ENCODE measurements around the gene C2CD4D. TPM values are rescaled to one million over a fixed set of nuclear protein-coding genes. Genes with fewer than 3 reads are reported as not detected.

C2CD4D gene
- total RNA-seq, 1 donor from 2014 or later: not detected

DNA sequence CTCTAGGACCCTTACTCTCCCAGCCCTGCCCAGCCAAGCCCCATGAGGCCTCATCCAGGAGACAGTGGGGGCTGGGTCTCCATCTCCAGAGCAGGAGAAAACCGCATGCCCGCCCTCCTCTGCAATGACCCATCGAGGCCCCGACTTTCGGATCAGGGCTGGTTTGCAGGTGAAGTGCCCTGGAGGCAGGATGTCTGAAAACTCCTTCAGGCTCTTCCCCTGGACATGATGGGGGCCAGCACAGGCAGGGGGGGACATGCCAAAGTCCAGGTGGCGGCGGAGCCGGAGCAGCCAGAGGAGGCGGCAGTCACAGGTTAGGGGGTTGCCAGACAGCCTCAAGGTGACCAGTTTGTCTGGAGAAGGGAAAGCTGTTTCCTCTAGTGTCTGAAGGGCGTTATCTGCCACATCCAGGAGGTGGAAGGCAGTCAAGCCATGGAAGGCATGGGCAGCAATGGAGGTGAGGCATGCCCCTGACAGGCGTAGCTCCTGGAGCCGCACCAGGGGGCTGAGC, 38.3 kb downstream of the C2CD4D start:
- peaks cover 7% of the 10 kb centered on the region for H3K27me3 Mint-ChIP-seq
- intact Hi-C loops (cut with micrococcal nuclease): no loop called here
- ChIA-PET POLR2A (interaction anchor here (0.5 kb wide), 1 partner anchor 8 kb away, joined by 8 read pairs; no protein-coding TSS in a partner anchor), CTCF (no interaction called here)
- H3K9me3 Mint-ChIP-seq: no peaks in the 10 kb centered on the region
- no peaks in the 10 kb centered on the region for H3K36me3 Mint-ChIP-seq (ENCODE audit: low read depth)
- ATAC-seq (ENCODE audit: low read depth): no peak
- DNase-seq: no peak
- peaks cover 8% of the 10 kb centered on the region for H3K4me1 Mint-ChIP-seq
- H3K27ac Mint-ChIP-seq: no peak overlapping the region
- H3K4me3 Mint-ChIP-seq: no peak overlapping the region
- TF ChIP-seq, protein P1, sequence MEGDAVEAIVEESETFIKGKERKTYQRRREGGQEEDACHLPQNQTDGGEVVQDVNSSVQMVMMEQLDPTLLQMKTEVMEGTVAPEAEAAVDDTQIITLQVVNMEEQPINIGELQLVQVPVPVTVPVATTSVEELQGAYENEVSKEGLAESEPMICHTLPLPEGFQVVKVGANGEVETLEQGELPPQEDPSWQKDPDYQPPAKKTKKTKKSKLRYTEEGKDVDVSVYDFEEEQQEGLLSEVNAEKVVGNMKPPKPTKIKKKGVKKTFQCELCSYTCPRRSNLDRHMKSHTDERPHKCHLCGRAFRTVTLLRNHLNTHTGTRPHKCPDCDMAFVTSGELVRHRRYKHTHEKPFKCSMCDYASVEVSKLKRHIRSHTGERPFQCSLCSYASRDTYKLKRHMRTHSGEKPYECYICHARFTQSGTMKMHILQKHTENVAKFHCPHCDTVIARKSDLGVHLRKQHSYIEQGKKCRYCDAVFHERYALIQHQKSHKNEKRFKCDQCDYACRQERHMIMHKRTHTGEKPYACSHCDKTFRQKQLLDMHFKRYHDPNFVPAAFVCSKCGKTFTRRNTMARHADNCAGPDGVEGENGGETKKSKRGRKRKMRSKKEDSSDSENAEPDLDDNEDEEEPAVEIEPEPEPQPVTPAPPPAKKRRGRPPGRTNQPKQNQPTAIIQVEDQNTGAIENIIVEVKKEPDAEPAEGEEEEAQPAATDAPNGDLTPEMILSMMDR (IDR thresholded peaks at IDR 0.05): no peak

DNA sequence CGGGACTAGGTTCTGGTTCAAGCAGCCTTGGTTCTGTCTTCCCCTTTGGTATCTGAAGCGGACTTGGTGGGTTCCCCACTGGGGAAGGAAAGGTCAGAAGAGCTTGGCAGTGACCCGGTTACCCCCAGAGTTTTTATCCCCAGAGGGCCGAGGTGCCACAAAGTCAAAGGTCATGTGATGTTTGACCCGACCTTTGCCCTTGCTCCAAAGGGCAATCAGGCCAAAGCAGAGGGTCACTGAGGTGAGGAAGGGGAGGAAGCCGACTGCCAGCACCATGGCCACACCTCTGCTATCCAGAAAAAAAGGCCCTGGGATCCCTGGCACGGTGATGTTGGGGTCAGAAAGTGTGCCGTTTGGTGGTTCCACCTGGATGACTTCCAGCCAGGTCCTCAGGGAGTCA, 38.8 kb downstream of the C2CD4D start:
- H3K4me3 Mint-ChIP-seq: no peak overlapping the region

DNA sequence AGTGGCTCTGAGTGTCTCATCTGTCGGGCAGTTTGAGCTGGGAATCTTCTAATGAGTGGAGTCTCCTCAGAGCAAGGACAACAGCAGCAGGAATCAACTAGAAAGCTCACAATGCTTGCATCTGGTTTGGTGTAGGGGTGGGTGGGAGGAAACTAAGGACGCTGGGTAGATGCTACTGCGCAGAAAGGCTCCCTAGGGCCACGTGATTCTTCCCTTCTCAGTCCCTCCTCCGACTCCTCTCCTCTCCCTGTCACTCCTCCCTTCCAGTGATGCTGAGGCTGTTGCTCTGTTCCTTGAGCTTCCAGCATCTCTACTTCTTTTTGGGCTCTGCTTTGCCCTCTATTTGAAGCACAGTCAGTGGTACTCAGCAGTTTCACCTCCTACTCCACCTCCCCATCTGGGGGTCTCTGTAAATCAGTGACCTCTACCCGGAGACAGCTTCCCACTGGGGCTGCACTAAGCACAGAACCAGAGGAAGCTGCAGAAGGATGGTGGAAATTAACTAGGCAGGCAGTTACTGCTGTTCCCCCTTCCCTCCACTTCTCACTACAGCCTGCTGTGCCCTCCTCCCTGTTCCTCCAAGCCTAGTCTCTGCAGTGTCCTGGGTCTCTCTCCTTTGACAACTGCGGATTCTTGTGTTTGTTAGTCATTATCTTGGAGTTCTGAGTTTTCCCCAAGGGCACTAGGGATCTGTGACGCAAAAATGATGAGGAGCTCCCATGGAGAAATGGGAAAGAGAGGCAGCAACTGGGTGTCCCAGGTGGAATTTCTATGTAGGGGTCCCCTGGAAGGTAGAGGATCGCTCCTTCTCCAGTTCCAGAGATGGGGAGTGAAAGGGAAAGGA, 40.2 kb downstream of the C2CD4D start:
- ATAC-seq (ENCODE audit: low read depth): no peak
- H3K27me3 Mint-ChIP-seq: peaks cover 7% of the 10 kb centered on the region
- ChIA-PET CTCF (no interaction called here), POLR2A (no interaction called here)
- intact Hi-C loops (cut with micrococcal nuclease): no loop called here
- no peaks in the 10 kb centered on the region for H3K36me3 Mint-ChIP-seq (ENCODE audit: low read depth)
- no peaks in the 10 kb centered on the region for H3K9me3 Mint-ChIP-seq
- peaks cover 6% of the 10 kb centered on the region for H3K4me1 Mint-ChIP-seq
- H3K4me3 Mint-ChIP-seq: no peak overlapping the region
- no peak overlapping the region for H3K27ac Mint-ChIP-seq
- no peak for DNase-seq
- TF ChIP-seq, protein P1 (IDR thresholded peaks at IDR 0.05): no peak

More for the DNA sequence above, 38.8 kb downstream of the C2CD4D start:
- Mint-ChIP-seq H3K27ac (no peak overlapping the region), H3K27me3 (peaks cover 7% of the 10 kb centered on the region), H3K4me1 (peaks cover 8% of the 10 kb centered on the region), H3K9me3 (no peaks in the 10 kb centered on the region), H3K36me3 (ENCODE audit: low read depth) (no peaks in the 10 kb centered on the region)
- ATAC-seq (ENCODE audit: low read depth) (no peak), DNase-seq (no peak)
- ChIA-PET POLR2A (no interaction called here), CTCF (no interaction called here)
- intact Hi-C loops (cut with micrococcal nuclease): no loop called here
- TF ChIP-seq, protein P1 (IDR thresholded peaks at IDR 0.05): no peak

DNA sequence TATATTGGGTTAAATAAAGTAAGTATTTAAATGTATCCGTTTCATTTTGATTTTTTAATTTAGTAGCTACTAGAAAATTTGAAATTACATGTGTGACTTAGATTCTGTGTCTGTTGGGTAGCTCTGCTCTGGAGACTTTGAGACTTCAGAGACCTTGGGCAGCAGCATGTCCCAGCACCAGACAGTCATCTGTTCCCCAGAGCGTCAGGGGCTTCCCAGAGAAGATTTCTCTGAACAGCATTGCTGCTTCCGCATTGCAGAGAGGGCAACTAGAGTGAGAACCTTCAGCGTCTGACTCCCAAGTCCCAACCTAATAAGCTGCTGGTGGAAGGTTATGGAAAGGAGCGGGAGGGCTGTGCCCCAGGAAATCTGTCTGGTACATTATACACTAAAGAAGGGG, 41.0 kb downstream of the C2CD4D start:
- CTCF ChIA-PET: no interaction called here
- intact Hi-C loops (cut with micrococcal nuclease): no loop called here

More for the DNA sequence above, 41.0 kb downstream of the C2CD4D start:
- H3K9me3 Mint-ChIP-seq: no peaks in the 10 kb centered on the region
- H3K4me3 Mint-ChIP-seq: no peak overlapping the region
- TF ChIP-seq, protein P1 (IDR thresholded peaks at IDR 0.05): no peak
- H3K4me1 Mint-ChIP-seq: no peaks in the 10 kb centered on the region
- ATAC-seq (ENCODE audit: low read depth): no peak
- POLR2A ChIA-PET: no interaction called here
- H3K36me3 Mint-ChIP-seq (ENCODE audit: low read depth): no peaks in the 10 kb centered on the region
- no peak for DNase-seq
- no peak overlapping the region for H3K27ac Mint-ChIP-seq
- peaks cover 7% of the 10 kb centered on the region for H3K27me3 Mint-ChIP-seq
